SH-SY5Y (cell line): ENCODE results near the gene EHMT1.

Source experiments
- GATA2 ChIP-seq: IDR thresholded peaks from 2 replicates; pipeline ENCODE4 v1.6.1; 2011; ENCODE audit warnings: mild to moderate bottlenecking, low read depth, low read length
- GATA3 ChIP-seq: IDR thresholded peaks from 2 replicates; pipeline ENCODE4 v1.6.1; 2011; ENCODE audit warnings: low read depth, mild to moderate bottlenecking, low read length, moderate library complexity

DNA sequence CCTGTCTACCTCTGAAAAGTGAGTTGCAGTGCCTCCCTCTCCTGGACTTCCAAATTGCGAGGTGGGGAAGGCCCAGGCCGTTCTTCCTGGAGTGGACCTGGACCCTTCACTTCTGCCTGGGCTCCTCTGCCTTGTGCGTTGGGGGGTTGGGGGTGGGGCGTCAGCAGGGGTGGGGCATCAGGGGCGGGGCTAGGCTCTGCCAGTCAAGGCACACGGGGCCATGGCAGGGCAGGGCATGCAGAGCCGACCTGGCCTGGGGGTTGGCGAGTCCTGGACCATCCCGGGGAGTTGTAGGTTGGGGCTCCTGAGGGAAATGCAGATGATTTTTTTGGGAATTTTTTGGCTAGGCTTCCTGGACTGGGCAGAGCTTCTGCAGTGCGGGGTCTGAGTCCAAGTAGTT lies 87.1 kb downstream of the EHMT1 start:
- no peak for TF ChIP-seq GATA2
- TF ChIP-seq GATA3: no peak
